CD8-positive, alpha-beta memory T cell (primary cell): ENCODE results near the gene SYNE1. TPM values are rescaled to one million over a fixed set of nuclear protein-coding genes. Genes with fewer than 3 reads are reported as not detected.
A peak's percentile ranks its signal among the peaks of the same experiment; 100 is the strongest.
"Not testable (repeated sequence)": the region's sequence is repeated elsewhere in the genome, so short reads cannot be mapped to it uniquely, and the experiment has no call there.

Source experiments
- CTCF ChIA-PET: fragments of 350-600 bp; sonication (Branson Sonifier 250); formaldehyde crosslinking; loops from one replicate; lab custom pipeline; 2021; ENCODE audit warnings: antibody characterized with exemption; lab: Charles Lee
- POLR2A ChIA-PET: fragments of 350-600 bp; sonication (Branson Sonifier 250); formaldehyde crosslinking; loops from one replicate; lab custom pipeline; 2021; ENCODE audit warnings: antibody characterized with exemption; lab: Charles Lee
- DNase-seq, 5 donors: peaks; one replicate each; pipeline versions ENCODE4 v3.0.0 to v3.0.0-alpha.2; 2020 to 2022; ENCODE audit warnings: mixed read lengths in 1 of 5
- H3K27ac ChIP-seq: one replicate; pipeline ENCODE4 v1.7.0; 2013; ENCODE audit warnings: low read depth, mild to moderate bottlenecking, low read length, moderate library complexity
- H3K27me3 ChIP-seq: 2 replicates; pipeline ENCODE4 v1.7.0; 2013; ENCODE audit warnings: low read length, mild to moderate bottlenecking; ENCODE audit not compliant: insufficient read depth, poor library complexity, severe bottlenecking
- H3K36me3 ChIP-seq: 2 replicates; pipeline ENCODE4 v1.7.0; 2013; ENCODE audit warnings: mild to moderate bottlenecking, low read length, moderate library complexity; ENCODE audit not compliant: insufficient read depth
- H3K4me1 ChIP-seq: 2 replicates; pipeline ENCODE4 v1.7.0; 2013; ENCODE audit warnings: mild to moderate bottlenecking, low read length, moderate library complexity; ENCODE audit not compliant: insufficient read depth
- H3K4me3 ChIP-seq: 2 replicates; pipeline ENCODE4 v1.7.0; 2013; ENCODE audit warnings: mild to moderate bottlenecking, low read length
- H3K9me3 ChIP-seq: 2 replicates; pipeline ENCODE4 v1.7.0; 2013; ENCODE audit warnings: mild to moderate bottlenecking, low read length
- H3K27ac Mint-ChIP-seq, 8 donors: one replicate each; pipeline ENCODE4 v1.8.0; 2020 to 2021; ENCODE audit warnings: mixed read lengths in 8 of 8, mild to moderate bottlenecking in 6 of 8, inconsistent platforms in 3 of 8, moderate library complexity in 3 of 8
- H3K27me3 Mint-ChIP-seq, 2 donors: one replicate each; pipeline ENCODE4 v1.8.0; 2020 to 2021; ENCODE audit warnings: mixed read lengths in 2 of 2, mild to moderate bottlenecking in 1 of 2, moderate library complexity in 1 of 2
- H3K36me3 Mint-ChIP-seq, 3 donors: one replicate each; pipeline ENCODE4 v1.8.0; 2020 to 2021; ENCODE audit warnings: mixed read lengths in 3 of 3, inconsistent platforms in 1 of 3, mild to moderate bottlenecking in 1 of 3
- H3K4me1 Mint-ChIP-seq, 3 donors: one replicate each; pipeline ENCODE4 v1.8.0; 2020 to 2021; ENCODE audit warnings: mixed read lengths in 3 of 3, inconsistent platforms in 1 of 3, mild to moderate bottlenecking in 1 of 3
- H3K4me3 Mint-ChIP-seq, 7 donors: one replicate each; pipeline ENCODE4 v1.8.0; 2020 to 2021; ENCODE audit warnings: mixed read lengths in 7 of 7, mild to moderate bottlenecking in 6 of 7, moderate library complexity in 4 of 7, inconsistent platforms in 2 of 7
- H3K9me3 Mint-ChIP-seq, 5 donors: one replicate each; pipeline ENCODE4 v1.8.0; 2020 to 2022; ENCODE audit warnings: mixed read lengths in 5 of 5, mild to moderate bottlenecking in 3 of 5, moderate library complexity in 2 of 5, inconsistent platforms in 1 of 5
- polyA plus RNA-seq: library from polyadenylated mRNA; unstranded; fragments of 300-500 nt; fragmentation: Illumina TruSeq; gene quantifications from one replicate; pipeline ENCODE4 v1.2.3, GENCODE V29; 2021
- total RNA-seq, 2 experiments: library from RNA; stranded (reverse); gene quantifications; one replicate each; pipeline ENCODE4 v1.2.3, GENCODE V29; 2021

The SYNE1 gene
- total and polyA plus RNA-seq, 3 experiments from 2014 or later = 41.0 to 79.0 (median 48.4) TPM

DNA sequence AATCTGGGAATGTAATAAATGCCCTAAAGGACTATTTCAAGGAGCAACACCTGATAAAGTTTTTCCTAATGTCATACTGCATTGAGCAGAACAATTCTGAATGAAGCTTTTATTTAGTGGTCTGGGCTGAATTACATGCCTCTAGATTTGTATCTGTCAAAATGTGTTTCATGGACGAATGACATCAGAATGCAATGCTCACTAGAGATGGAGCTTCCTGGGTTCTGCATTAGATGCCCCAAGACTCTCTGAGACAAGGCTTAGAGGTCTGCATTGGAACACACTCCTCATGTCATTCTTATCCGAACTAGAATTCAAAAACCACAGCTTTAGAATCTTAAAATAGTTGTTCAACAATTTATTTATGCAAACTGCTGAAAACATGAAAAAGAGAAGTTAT, 62.0 kb downstream of the SYNE1 start:
- ChIA-PET CTCF (no interaction called here), POLR2A (no interaction called here)
- no peaks in the 10 kb centered on the region for H3K4me1 ChIP-seq

DNA sequence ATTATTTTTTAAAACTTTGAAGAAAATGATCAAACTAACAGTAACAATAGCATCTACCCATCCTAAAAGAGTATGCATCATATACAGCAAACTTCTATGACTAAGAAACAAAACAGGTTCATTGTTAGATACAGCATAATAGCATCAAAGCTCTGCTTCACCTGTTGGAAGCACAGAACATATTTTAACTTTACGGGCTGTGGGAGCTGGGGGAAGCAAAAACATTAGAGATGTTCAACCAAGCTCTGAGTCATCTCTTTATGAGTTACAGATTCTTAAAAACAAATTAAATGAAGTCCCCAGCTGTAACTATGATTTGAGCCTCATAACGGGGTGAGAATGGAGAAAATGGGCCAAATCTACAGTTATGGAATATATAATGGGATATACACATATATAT, 63.4 kb downstream of the SYNE1 start:
- ChIA-PET CTCF (no interaction called here), POLR2A (no interaction called here)
- H3K27ac Mint-ChIP-seq = no peak overlapping the region
- no peak overlapping the region for H3K4me3 ChIP-seq
- H3K4me1 ChIP-seq = no peaks in the 10 kb centered on the region
- no peak for DNase-seq
- no peaks in the 10 kb centered on the region for H3K9me3 Mint-ChIP-seq
- H3K27ac ChIP-seq = no peak overlapping the region
- no peak overlapping the region for H3K4me3 Mint-ChIP-seq
- H3K27me3 ChIP-seq = no peaks in the 10 kb centered on the region
- H3K4me1 Mint-ChIP-seq = peaks cover 12 to 25% (median 22%) of the 10 kb centered on the region in 3 donors
- H3K27me3 Mint-ChIP-seq = no peaks in the 10 kb centered on the region
- no peaks in the 10 kb centered on the region for H3K36me3 Mint-ChIP-seq
- no peaks in the 10 kb centered on the region for H3K9me3 ChIP-seq
- H3K36me3 ChIP-seq = no peaks in the 10 kb centered on the region

More for the DNA sequence above, 62.0 kb downstream of the SYNE1 start:
- Mint-ChIP-seq H3K27ac (no peak overlapping the region), H3K36me3 (no peaks in the 10 kb centered on the region), H3K9me3 (no peaks in the 10 kb centered on the region), H3K4me1 (peaks cover 12 to 22% (median 20%) of the 10 kb centered on the region in 3 donors), H3K4me3 (no peak overlapping the region), H3K27me3 (no peaks in the 10 kb centered on the region)
- Histone ChIP-seq H3K27me3 (no peaks in the 10 kb centered on the region), H3K4me3 (no peak overlapping the region), H3K9me3 (no peaks in the 10 kb centered on the region), H3K36me3 (no peaks in the 10 kb centered on the region), H3K27ac (no peak overlapping the region)
- DNase-seq = no peak

DNA sequence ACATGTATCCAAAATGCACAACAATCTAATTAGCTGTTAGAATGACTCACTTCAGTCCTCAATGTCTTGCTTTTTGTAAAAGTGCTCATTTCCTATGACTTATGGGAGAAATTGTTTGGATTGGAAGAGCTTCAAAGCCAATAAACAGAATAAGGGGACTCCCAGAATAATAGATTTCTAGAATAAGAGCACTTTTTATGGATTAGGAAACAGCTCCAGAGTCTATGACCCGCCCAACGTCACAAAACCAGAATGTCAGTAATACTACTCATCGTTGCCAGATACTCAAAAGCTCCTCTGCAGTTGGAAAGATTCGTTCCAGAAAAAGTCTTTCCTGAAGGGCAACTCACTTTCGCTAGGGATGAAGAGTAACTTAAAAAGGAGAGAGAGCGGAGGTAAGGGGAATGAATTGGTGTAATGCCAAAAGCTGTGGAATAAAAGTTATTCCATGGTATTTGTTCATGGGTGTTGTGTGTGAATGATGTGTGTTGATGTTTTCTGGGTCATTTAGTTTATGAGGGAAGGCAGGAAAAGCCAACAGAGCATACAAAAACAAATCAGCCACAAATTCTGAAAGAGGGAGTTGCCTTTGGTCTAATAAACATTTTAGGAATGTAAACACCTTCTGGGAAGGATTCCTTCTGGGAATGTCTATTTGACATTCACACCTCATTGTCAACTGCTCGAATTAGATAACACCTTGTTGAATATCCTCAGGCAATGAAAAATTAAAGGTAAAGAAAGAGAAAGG, 64.6 kb downstream of the SYNE1 start:
- H3K4me1 ChIP-seq = no peaks in the 10 kb centered on the region
- no peak overlapping the region for H3K27ac ChIP-seq
- DNase-seq = no peak
- H3K9me3 ChIP-seq = no peaks in the 10 kb centered on the region
- no peaks in the 10 kb centered on the region for H3K27me3 Mint-ChIP-seq
- no peak overlapping the region for H3K4me3 ChIP-seq
- ChIA-PET POLR2A (no interaction called here), CTCF (no interaction called here)
- H3K9me3 Mint-ChIP-seq = no peaks in the 10 kb centered on the region
- H3K36me3 ChIP-seq = no peaks in the 10 kb centered on the region
- peaks cover 12 to 25% (median 22%) of the 10 kb centered on the region in 3 donors for H3K4me1 Mint-ChIP-seq
- no peaks in the 10 kb centered on the region for H3K27me3 ChIP-seq
- peak overlapping the region in 1 of 8 donors; percentile 66 for H3K27ac Mint-ChIP-seq
- H3K36me3 Mint-ChIP-seq = no peaks in the 10 kb centered on the region
- H3K4me3 Mint-ChIP-seq = no peak overlapping the region

DNA sequence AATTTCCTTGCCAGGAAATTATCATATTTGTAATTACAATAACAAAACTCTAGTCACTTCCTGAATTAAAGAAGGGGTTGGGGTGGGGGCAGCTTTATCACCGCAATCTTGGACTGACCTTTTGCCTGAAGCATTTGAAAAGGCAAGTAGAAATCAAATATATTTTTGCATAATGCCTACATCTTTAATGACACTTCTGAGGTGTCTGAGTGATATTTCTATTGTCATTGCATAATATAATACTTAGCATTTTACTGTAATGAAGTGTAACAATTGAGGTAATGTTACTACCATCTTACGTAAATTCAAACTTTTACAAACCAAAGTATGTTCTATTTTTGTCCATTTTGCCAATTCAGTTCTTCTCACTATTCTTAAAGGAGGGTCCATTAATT, 65.2 kb downstream of the SYNE1 start:
- Mint-ChIP-seq H3K27ac (no peak overlapping the region), H3K4me1 (peaks cover 13 to 26% (median 22%) of the 10 kb centered on the region in 3 donors), H3K27me3 (no peaks in the 10 kb centered on the region), H3K4me3 (no peak overlapping the region), H3K36me3 (no peaks in the 10 kb centered on the region), H3K9me3 (no peaks in the 10 kb centered on the region)
- H3K27ac ChIP-seq = no peak overlapping the region
- no peaks in the 10 kb centered on the region for H3K9me3 ChIP-seq
- no peaks in the 10 kb centered on the region for H3K4me1 ChIP-seq
- POLR2A ChIA-PET = no interaction called here
- H3K4me3 ChIP-seq = no peak overlapping the region
- H3K36me3 ChIP-seq = no peaks in the 10 kb centered on the region
- H3K27me3 ChIP-seq = no peaks in the 10 kb centered on the region
- CTCF ChIA-PET = no interaction called here
- no peak for DNase-seq

DNA sequence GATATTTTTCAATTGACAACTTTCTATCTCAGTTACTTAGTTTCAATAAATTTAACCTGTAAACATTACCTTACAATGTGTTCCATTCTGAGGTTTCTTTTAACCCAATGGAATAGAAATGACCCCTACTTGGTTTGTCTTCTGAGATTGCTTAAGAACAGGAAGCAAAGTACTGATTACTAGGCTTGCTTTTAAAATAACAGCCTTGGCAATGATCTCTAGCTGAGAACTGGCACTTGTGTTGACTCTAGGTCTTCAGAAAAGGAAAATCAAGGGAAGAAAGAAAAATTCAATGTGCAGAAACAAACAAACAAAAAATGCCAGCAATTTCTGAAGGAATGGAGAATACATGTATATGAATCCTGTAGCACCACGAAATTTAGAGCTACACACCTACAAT, 66.1 kb downstream of the SYNE1 start:
- Mint-ChIP-seq H3K36me3 (no peaks in the 10 kb centered on the region), H3K27ac (peak overlapping the region in 2 of 8 donors; percentile 3 to 24), H3K9me3 (no peaks in the 10 kb centered on the region), H3K4me1 (peaks cover 15 to 26% (median 19%) of the 10 kb centered on the region in 3 donors), H3K27me3 (no peaks in the 10 kb centered on the region), H3K4me3 (no peak overlapping the region)
- CTCF ChIA-PET = no interaction called here
- Histone ChIP-seq H3K4me1 (no peaks in the 10 kb centered on the region), H3K4me3 (no peak overlapping the region), H3K9me3 (no peaks in the 10 kb centered on the region), H3K36me3 (no peaks in the 10 kb centered on the region), H3K27me3 (no peaks in the 10 kb centered on the region), H3K27ac (no peak overlapping the region)
- POLR2A ChIA-PET = no interaction called here
- DNase-seq = no peak

DNA sequence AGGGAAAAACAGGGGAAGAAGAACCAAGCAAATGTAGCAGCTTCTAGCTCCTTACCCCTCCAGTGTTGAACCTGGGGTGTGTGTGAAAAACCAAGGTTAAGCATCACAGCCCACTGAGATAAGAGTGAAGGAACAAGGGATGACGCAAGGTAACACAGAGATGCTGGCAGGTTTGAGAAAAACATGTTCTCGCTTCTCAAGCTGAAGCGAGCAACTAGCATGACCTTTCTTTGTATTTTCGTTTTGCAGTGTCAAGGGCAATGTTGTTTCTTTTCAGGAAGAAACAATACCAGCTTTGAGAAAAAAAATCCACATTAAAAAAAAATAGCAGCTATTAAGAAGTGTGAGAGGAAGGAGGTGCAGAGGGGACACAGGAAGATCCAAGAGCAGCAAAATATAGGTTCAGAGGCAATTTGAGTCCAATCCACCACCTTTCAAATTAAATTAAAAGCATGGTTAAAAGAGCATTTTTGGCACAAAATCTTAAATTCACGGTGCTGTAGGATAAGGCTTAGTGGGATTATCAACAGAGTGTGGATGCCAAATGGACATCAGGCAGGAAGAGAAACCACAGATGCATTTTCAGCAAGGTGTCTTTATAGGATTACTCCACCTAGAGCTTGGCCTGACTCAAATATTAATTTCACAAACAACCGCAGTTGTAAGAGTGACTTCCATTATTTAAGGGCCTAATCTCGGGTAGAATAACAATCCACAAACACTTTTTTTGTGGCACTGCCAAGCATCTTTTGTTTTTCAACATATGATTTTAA, 70.9 kb downstream of the SYNE1 start:
- Mint-ChIP-seq H3K27ac (peak overlapping the region in 6 of 8 donors; percentile 3 to 75 (median 48)), H3K9me3 (no peaks in the 10 kb centered on the region), H3K36me3 (peaks cover 0 to 3% (median 0%) of the 10 kb centered on the region in 3 donors), H3K27me3 (no peaks in the 10 kb centered on the region), H3K4me3 (peak overlapping the region in 1 of 7 donors; percentile 22), H3K4me1 (peaks cover 14 to 28% (median 15%) of the 10 kb centered on the region in 3 donors)
- H3K4me3 ChIP-seq = no peak overlapping the region
- H3K4me1 ChIP-seq = no peaks in the 10 kb centered on the region
- no peaks in the 10 kb centered on the region for H3K9me3 ChIP-seq
- ChIA-PET CTCF (interaction anchor here (1.4 kb wide), 1 partner anchor 73 kb away, joined by 3 read pairs; no protein-coding TSS in a partner anchor), POLR2A (no interaction called here)
- no peak overlapping the region for H3K27ac ChIP-seq
- DNase-seq = no peak
- no peaks in the 10 kb centered on the region for H3K27me3 ChIP-seq
- no peaks in the 10 kb centered on the region for H3K36me3 ChIP-seq

DNA sequence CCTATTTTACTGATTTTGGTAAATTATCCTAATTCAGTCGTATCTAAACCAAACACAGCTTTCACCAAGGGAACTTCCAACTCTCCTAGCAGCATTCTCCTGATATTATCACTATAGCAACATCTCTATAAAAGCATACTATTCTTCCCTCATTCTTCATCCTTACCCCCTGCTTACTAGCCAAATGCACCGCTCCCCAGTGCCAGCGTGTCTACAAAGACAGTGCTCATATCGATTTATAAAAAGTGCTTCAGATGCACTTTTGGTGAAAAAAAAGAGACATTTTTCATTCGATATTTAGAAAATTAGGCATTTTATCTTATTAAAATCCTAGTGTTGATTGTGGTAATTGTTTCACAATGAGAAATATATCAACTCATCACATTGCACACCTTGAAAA, 74.0 kb downstream of the SYNE1 start:
- Mint-ChIP-seq H3K9me3 (peaks cover 0 to 7% (median 5%) of the 10 kb centered on the region in 5 donors), H3K27ac (no peak overlapping the region), H3K36me3 (peaks cover 1 to 20% (median 5%) of the 10 kb centered on the region in 3 donors), H3K4me3 (no peak overlapping the region), H3K4me1 (peaks cover 9 to 19% (median 17%) of the 10 kb centered on the region in 3 donors), H3K27me3 (no peaks in the 10 kb centered on the region)
- Histone ChIP-seq H3K4me3 (no peak overlapping the region), H3K27ac (no peak overlapping the region), H3K27me3 (no peaks in the 10 kb centered on the region), H3K9me3 (no peaks in the 10 kb centered on the region), H3K4me1 (no peaks in the 10 kb centered on the region), H3K36me3 (no peaks in the 10 kb centered on the region)
- DNase-seq = no peak
- ChIA-PET CTCF (interaction anchor here (1.0 kb wide), 1 partner anchor 10 kb away, joined by 3 read pairs; no protein-coding TSS in a partner anchor), POLR2A (no interaction called here)

DNA sequence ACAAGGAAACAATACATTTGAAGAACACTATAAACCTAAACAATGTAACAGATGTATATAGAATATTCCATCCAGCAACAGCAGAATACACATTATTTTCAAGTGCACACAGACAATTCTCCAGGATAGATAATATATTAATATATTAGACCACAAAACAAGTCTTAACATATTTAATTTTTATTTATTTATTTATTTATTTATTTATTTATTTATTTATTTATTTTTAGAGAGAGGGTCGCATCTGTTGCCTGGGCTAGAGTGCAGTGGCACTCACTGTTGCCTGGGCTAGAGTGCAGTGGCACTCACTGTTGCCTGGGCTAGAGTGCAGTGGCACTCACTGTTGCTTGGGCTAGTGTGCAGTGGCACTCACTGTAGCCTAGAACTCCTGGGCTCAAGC, 78.4 kb downstream of the SYNE1 start:
- H3K4me3 Mint-ChIP-seq, DNase-seq, H3K4me1 ChIP-seq, H3K27ac ChIP-seq, H3K27ac Mint-ChIP-seq, H3K4me3 ChIP-seq, POLR2A ChIA-PET, CTCF ChIA-PET, H3K36me3 ChIP-seq, H3K27me3 ChIP-seq, H3K27me3 Mint-ChIP-seq, H3K9me3 ChIP-seq: not testable (repeated sequence)
- Mint-ChIP-seq H3K9me3 (peaks cover 13 to 25% (median 23%) of the 10 kb centered on the region in 5 donors), H3K4me1 (peaks cover 0 to 12% (median 2%) of the 10 kb centered on the region in 3 donors), H3K36me3 (peaks cover 5 to 37% (median 8%) of the 10 kb centered on the region in 3 donors)
